GM23338 (cell line): ENCODE data around the gene CRADD. TPM values are rescaled to one million over a fixed set of nuclear protein-coding genes. Genes with fewer than 3 reads are reported as not detected.

Source experiments
- ATAC-seq: fragments of 200-7000 bp; cut with Tn5 transposase; 3 replicates; pipeline ENCODE4 v1.9.1; 2020
- DNase-seq: peaks from one replicate; pipeline ENCODE4 v3.0.0-alpha.2; 2015; ENCODE audit warnings: low spot score
- H2AFZ ChIP-seq: fragments of 200-600 bp; sonication (generic); 2 replicates; pipeline ENCODE4 v1.8.0; 2016; ENCODE audit warnings: antibody characterized with exemption, mild to moderate bottlenecking, moderate library complexity
- H3F3A ChIP-seq: fragments of 200-600 bp; sonication (generic); replicated peaks from 2 replicates; pipeline ENCODE4 v1.8.0; 2017; ENCODE audit warnings: antibody characterized with exemption, mixed run types, low read depth
- H3K27ac ChIP-seq: fragments of 200-600 bp; sonication (generic); 2 replicates; pipeline ENCODE4 v1.6.1; 2016; ENCODE audit warnings: low read depth
- H3K27me3 ChIP-seq: fragments of 200-600 bp; sonication (generic); 2 replicates; pipeline ENCODE4 v1.8.0; 2016; ENCODE audit warnings: mild to moderate bottlenecking, mixed run types, moderate library complexity; ENCODE audit not compliant: insufficient read depth
- H3K36me3 ChIP-seq: fragments of 200-600 bp; sonication (generic); 2 replicates; pipeline ENCODE4 v1.8.0; 2016; ENCODE audit warnings: mild to moderate bottlenecking; ENCODE audit not compliant: insufficient read depth
- H3K4me1 ChIP-seq: fragments of 200-600 bp; sonication (generic); 2 replicates; pipeline ENCODE4 v1.8.0; 2016; ENCODE audit warnings: mild to moderate bottlenecking, moderate library complexity; ENCODE audit not compliant: insufficient read depth
- H3K4me2 ChIP-seq: fragments of 200-600 bp; sonication (generic); 2 replicates; pipeline ENCODE4 v1.7.1; 2017; ENCODE audit warnings: mixed run types
- H3K4me3 ChIP-seq: fragments of 200-600 bp; sonication (generic); 2 replicates; pipeline ENCODE4 v1.6.1; 2016; ENCODE audit warnings: mixed run types
- H3K79me2 ChIP-seq: fragments of 200-600 bp; sonication (generic); replicated peaks from 2 replicates; pipeline ENCODE4 v1.8.0; 2017; ENCODE audit warnings: mild to moderate bottlenecking; ENCODE audit not compliant: insufficient read depth
- H3K9me2 ChIP-seq: fragments of 200-600 bp; sonication (generic); 2 replicates; pipeline ENCODE4 v1.8.0; 2017; ENCODE audit not compliant: insufficient read depth
- H4K20me1 ChIP-seq: fragments of 200-600 bp; sonication (generic); replicated peaks from 2 replicates; pipeline ENCODE4 v1.8.0; 2017; ENCODE audit warnings: mild to moderate bottlenecking; ENCODE audit not compliant: insufficient read depth
- H3K27ac Mint-ChIP-seq: 2 replicates; pipeline ENCODE4 v1.8.0; 2020; ENCODE audit warnings: inconsistent platforms, mild to moderate bottlenecking, moderate library complexity, mixed read lengths
- H3K27me3 Mint-ChIP-seq: 3 replicates; pipeline ENCODE4 v1.8.0; 2022; ENCODE audit warnings: low read depth, mild to moderate bottlenecking, moderate library complexity, mixed read lengths, inconsistent platforms; ENCODE audit not compliant: insufficient read depth, poor library complexity
- H3K36me3 Mint-ChIP-seq: 3 replicates; pipeline ENCODE4 v1.8.0; 2021; ENCODE audit warnings: low read depth, mild to moderate bottlenecking, inconsistent platforms, moderate library complexity, mixed read lengths
- H3K4me1 Mint-ChIP-seq: 3 replicates; pipeline ENCODE4 v1.8.0; 2020; ENCODE audit warnings: mild to moderate bottlenecking, inconsistent platforms, mixed read lengths
- H3K4me3 Mint-ChIP-seq: 3 replicates; pipeline ENCODE4 v1.8.0; 2021; ENCODE audit warnings: moderate library complexity, mild to moderate bottlenecking, inconsistent platforms, mixed read lengths
- H3K9me3 Mint-ChIP-seq: 3 replicates; pipeline ENCODE4 v1.8.0; 2020; ENCODE audit warnings: moderate library complexity, mild to moderate bottlenecking, inconsistent platforms, mixed read lengths
- CREB1 ChIP-seq: fragments of 250-450 bp; sonication (Bioruptor Pico); IDR thresholded peaks from 2 replicates; pipeline ENCODE4 v1.5.0; 2020; ENCODE audit warnings: low read depth, mild to moderate bottlenecking, moderate library complexity
- CTCF ChIP-seq, 2 experiments: fragments of 200-600 bp in 1 of 2; sonication (generic) in 1 of 2; conservative IDR thresholded peaks; 2 replicates each; pipeline versions ENCODE4 v1.5.1 to v1.6.1; 2016 to 2017; ENCODE audit warnings: antibody characterized with exemption in 2 of 2, low read depth in 2 of 2, mild to moderate bottlenecking in 2 of 2, moderate library complexity in 1 of 2
- ETS1 ChIP-seq: IDR thresholded peaks from 2 replicates; pipeline ENCODE4 v1.6.1; 2016; ENCODE audit warnings: antibody characterized with exemption
- JUNB ChIP-seq: IDR thresholded peaks from one replicate; pipeline ENCODE4 v1.6.1; 2016; ENCODE audit warnings: antibody characterized with exemption; ENCODE audit not compliant: unreplicated experiment
- NANOG ChIP-seq: IDR thresholded peaks from 2 replicates; pipeline ENCODE4 v1.6.1; 2016; ENCODE audit warnings: antibody characterized with exemption, borderline replicate concordance
- POLR2AphosphoS5 ChIP-seq: IDR thresholded peaks from 2 replicates; pipeline ENCODE4 v1.6.1; 2016; ENCODE audit warnings: antibody characterized with exemption, low read depth
- STAT1 ChIP-seq: IDR thresholded peaks from one replicate; pipeline ENCODE4 v1.6.1; 2016; ENCODE audit warnings: antibody characterized with exemption; ENCODE audit not compliant: unreplicated experiment
- polyA plus RNA-seq: library from polyadenylated mRNA; unstranded; fragments of >200 nt; fragmentation: Nextera tagmentation; extraction: Ambion mirVana; gene quantifications from 2 replicates; pipeline ENCODE4 v1.2.1, GENCODE V29; 2016
- total RNA-seq: library from RNA; depleted of rRNA; stranded (reverse); fragments of >200 nt; shearing (Covaris generic); gene quantifications from 2 replicates; pipeline ENCODE4 v1.2.3, GENCODE V29; 2014

The CRADD gene
- total and polyA plus RNA-seq, 2 experiments from 2014 or later, result 6.3 to 27.9 TPM

- no peak for TF ChIP-seq CTCF (conservative IDR thresholded peaks at IDR 0.05; ENCODE audit: low read depth in 2 of 2)
- TF ChIP-seq STAT1, result no peak
- TF ChIP-seq NANOG, result no peak
- TF ChIP-seq ETS1, result no peak
Observed at GRCh38 chr12:93671044-93671443, 6.1 kb upstream of the CRADD start (continued).

GRCh38 chr12:93673084-93673483, 4.1 kb upstream of the CRADD start:
- Histone ChIP-seq H3K9me2 (peaks cover 3% of the 10 kb centered on the region; the same call in 1 of the 2 replicates), H3K4me2 (no peak overlapping the region), H3K4me1 (peaks cover 1% of the 10 kb centered on the region), H3K79me2 (no peaks in the 10 kb centered on the region), H3K27me3 (no peaks in the 10 kb centered on the region), H3K4me3 (no peak overlapping the region), H3K27ac (no peak overlapping the region), H4K20me1 (no peaks in the 10 kb centered on the region), H2AFZ (peak overlapping the region; percentile 63; the same call in 1 of the 2 replicates), H3F3A (0 out of 2 replicates have a peak, but pooled peaks cover 3% of the 10 kb centered on the region), H3K36me3 (no peaks in the 10 kb centered on the region)
- Mint-ChIP-seq H3K27ac (no peak overlapping the region), H3K4me3 (no peak overlapping the region), H3K4me1 (peaks cover 12% of the 10 kb centered on the region), H3K27me3 (peaks cover 3% of the 10 kb centered on the region), H3K36me3 (no peaks in the 10 kb centered on the region; the same call in 2 of the 3 replicates), H3K9me3 (no peaks in the 10 kb centered on the region; the same call in 2 of the 3 replicates)
- TF ChIP-seq CREB1 (CRISPR knock-in tag) (no peak), ETS1 (no peak), JUNB (no peak), CTCF (conservative IDR thresholded peaks at IDR 0.05; ENCODE audit: low read depth in 2 of 2) (no peak), POLR2AphosphoS5 (no peak), STAT1 (no peak), NANOG (no peak)
- DNase-seq (no peak), ATAC-seq (no peak)
